H1 (cell line): ENCODE measurements around the gene CTIF. TPM values are rescaled to one million over a fixed set of nuclear protein-coding genes. Genes with fewer than 3 reads are reported as not detected.

Source experiments
- CTCF ChIA-PET: fragments of 300-600 bp; sonication (Branson Sonifier 250); formaldehyde crosslinking; loops from one replicate; lab custom pipeline; 2021; ENCODE audit not compliant: partially characterized antibody; lab: Charles Lee
- POLR2A ChIA-PET: fragments of 300-600 bp; sonication (Branson Sonifier 250); formaldehyde crosslinking; loops from one replicate; lab custom pipeline; 2021; ENCODE audit warnings: inconsistent platforms; ENCODE audit not compliant: partially characterized antibody; lab: Charles Lee
- DNase-seq, 2 experiments: peaks; one replicate each; pipeline versions ENCODE4 v3.0.0 to v3.0.0-alpha.2; 2010 to 2022; ENCODE audit warnings: low spot score in 2 of 2, low read depth in 1 of 2, mixed read lengths in 1 of 2
- FAIRE-seq: peaks from 2 replicates; lab custom pipeline; 2011; peaks lifted over from hg19 to GRCh38; lab: Jason Lieb, UNC
- H2AFZ ChIP-seq: 2 replicates; pipeline ENCODE4 v1.8.1; 2012; ENCODE audit warnings: low read length, inconsistent platforms
- H2AK5ac ChIP-seq: 2 replicates; pipeline ENCODE4 v1.6.1; 2013; ENCODE audit warnings: low read depth, low read length
- H2BK120ac ChIP-seq: replicated peaks from 2 replicates; pipeline ENCODE3; 2013; ENCODE audit warnings: low read depth, low read length, inconsistent platforms
- H2BK12ac ChIP-seq: 2 replicates; pipeline ENCODE4 v1.6.1; 2013; ENCODE audit warnings: low read depth, low read length
- H2BK15ac ChIP-seq: 2 replicates; pipeline ENCODE4 v1.6.1; 2013; ENCODE audit warnings: low read length
- H2BK20ac ChIP-seq: 2 replicates; pipeline ENCODE4 v1.6.1; 2013; ENCODE audit warnings: low read length
- H2BK5ac ChIP-seq: 2 replicates; pipeline ENCODE4 v1.6.1; 2013; ENCODE audit warnings: low read depth, low read length
- H3K14ac ChIP-seq: 2 replicates; pipeline ENCODE4 v1.6.1; 2013; ENCODE audit warnings: inconsistent platforms; ENCODE audit not compliant: insufficient read length
- H3K18ac ChIP-seq: 2 replicates; pipeline ENCODE4 v1.6.1; 2013; ENCODE audit warnings: low read length; ENCODE audit errors: extremely low read depth
- H3K23ac ChIP-seq: 2 replicates; pipeline ENCODE4 v1.6.1; 2013; ENCODE audit warnings: inconsistent platforms; ENCODE audit not compliant: insufficient read length
- H3K23me2 ChIP-seq: 2 replicates; pipeline ENCODE4 v1.6.1; 2013; ENCODE audit warnings: low read depth, low read length
- H3K27ac ChIP-seq: 2 replicates; pipeline ENCODE4 v1.6.1; 2011; ENCODE audit warnings: low read depth, low read length, inconsistent platforms
- H3K27me3 ChIP-seq, 4 experiments: replicated peaks in 1 of 4; 1 replicate in 1 of 4; 2 replicates in 3 of 4; pipeline versions ENCODE4 v1.6.1 to v1.8.1; 2011 to 2013; ENCODE audit warnings: low read length in 3 of 4, mild to moderate bottlenecking in 3 of 4, inconsistent platforms in 2 of 4, mixed read lengths in 2 of 4, moderate library complexity in 1 of 4; ENCODE audit not compliant: control insufficient read depth in 3 of 4, insufficient read depth in 3 of 4; ENCODE audit errors: extremely low read depth in 1 of 4
- H3K36me3 ChIP-seq, 4 experiments: 2 replicates each; pipeline versions ENCODE4 v1.6.1 to v1.8.1; 2011 to 2013; ENCODE audit warnings: mild to moderate bottlenecking in 4 of 4, low read length in 3 of 4, moderate library complexity in 2 of 4, control low read depth in 1 of 4, inconsistent platforms in 1 of 4; ENCODE audit not compliant: insufficient read depth in 4 of 4, control insufficient read depth in 2 of 4
- H3K4ac ChIP-seq: replicated peaks from 2 replicates; pipeline ENCODE3; 2013; ENCODE audit warnings: low read length, low read depth, mixed read lengths, inconsistent platforms; ENCODE audit not compliant: insufficient read length
- H3K4me1 ChIP-seq, 4 experiments: replicated peaks in 1 of 4; 1 replicate in 1 of 4; 2 replicates in 3 of 4; pipeline versions ENCODE4 v1.6.1 to v1.8.1; 2011 to 2013; ENCODE audit warnings: low read length in 3 of 4, inconsistent platforms in 2 of 4, mixed read lengths in 1 of 4; ENCODE audit not compliant: insufficient read depth in 4 of 4, control insufficient read depth in 3 of 4
- H3K4me2 ChIP-seq, 2 experiments: 2 replicates each; pipeline versions ENCODE4 v1.6.1 to v1.8.1; 2011 to 2013; ENCODE audit warnings: low read depth in 2 of 2, low read length in 2 of 2, control low read depth in 1 of 2, inconsistent platforms in 1 of 2, mild to moderate bottlenecking in 1 of 2; ENCODE audit not compliant: insufficient read depth in 1 of 2
- H3K4me3 ChIP-seq, 4 experiments: fragments of 200-600, 300-600 bp in 1 of 4; sonication (generic), shearing (Covaris generic), sonication (Bioruptor Twin) in 1 of 4; 2 replicates each; pipeline versions ENCODE4 v1.5.1 to v1.8.1; 2011 to 2016; ENCODE audit warnings: low read length in 4 of 4, low read depth in 3 of 4, control low read depth in 2 of 4, inconsistent platforms in 2 of 4, mild to moderate bottlenecking in 2 of 4, mixed read lengths in 1 of 4, moderate library complexity in 1 of 4; ENCODE audit not compliant: insufficient read depth in 2 of 4; ENCODE audit errors: extremely low read depth in 1 of 4
- H3K56ac ChIP-seq: replicated peaks from 2 replicates; pipeline ENCODE3; 2013; ENCODE audit warnings: low read depth, mild to moderate bottlenecking, mixed read lengths, low read length, inconsistent platforms; ENCODE audit not compliant: insufficient read length
- H3K79me1 ChIP-seq: 2 replicates; pipeline ENCODE4 v1.6.1; 2013; ENCODE audit warnings: low read depth, low read length, control low read depth
- H3K79me2 ChIP-seq, 2 experiments: 2 replicates each; pipeline versions ENCODE4 v1.6.1 to v1.8.1; 2012 to 2013; ENCODE audit warnings: low read length in 2 of 2, mild to moderate bottlenecking in 2 of 2, inconsistent platforms in 1 of 2; ENCODE audit not compliant: insufficient read depth in 2 of 2, control insufficient read depth in 1 of 2
- H3K9ac ChIP-seq, 4 experiments: replicated peaks in 1 of 4; 1 replicate in 1 of 4; 2 replicates in 3 of 4; pipeline versions ENCODE4 v1.6.1 to v1.8.1; 2011 to 2013; ENCODE audit warnings: low read depth in 3 of 4, low read length in 3 of 4, control low read depth in 2 of 4, mild to moderate bottlenecking in 2 of 4, moderate library complexity in 2 of 4, inconsistent platforms in 1 of 4; ENCODE audit errors: extremely low read depth in 1 of 4
- H3K9me3 ChIP-seq, 2 experiments: 2 replicates each; pipeline versions ENCODE4 v1.6.1 to v1.8.1; 2012 to 2013; ENCODE audit warnings: mild to moderate bottlenecking in 2 of 2, moderate library complexity in 2 of 2, control low read depth in 1 of 2, inconsistent platforms in 1 of 2, low read depth in 1 of 2, low read length in 1 of 2, mixed read lengths in 1 of 2; ENCODE audit not compliant: insufficient read depth in 2 of 2
- H4K20me1 ChIP-seq, 2 experiments: replicated peaks in 1 of 2; 2 replicates each; pipeline versions ENCODE3 to v1.8.1; 2011 to 2013; ENCODE audit warnings: inconsistent platforms in 2 of 2, low read length in 2 of 2, mild to moderate bottlenecking in 1 of 2; ENCODE audit not compliant: insufficient read depth in 2 of 2, control insufficient read depth in 1 of 2
- H4K5ac ChIP-seq: 2 replicates; pipeline ENCODE4 v1.6.1; 2013; ENCODE audit warnings: low read length, low read depth, mixed read lengths, inconsistent platforms; ENCODE audit not compliant: insufficient read length
- H4K8ac ChIP-seq: 2 replicates; pipeline ENCODE4 v1.8.0; 2013; ENCODE audit warnings: mild to moderate bottlenecking, moderate library complexity, low read length, inconsistent platforms; ENCODE audit not compliant: insufficient read depth; ENCODE audit errors: extremely low read depth
- H4K91ac ChIP-seq: replicated peaks from 2 replicates; pipeline ENCODE3; 2013; ENCODE audit warnings: low read length, mixed read lengths, inconsistent platforms; ENCODE audit not compliant: insufficient read length
- CTCF ChIP-seq, 3 experiments: IDR thresholded peaks; 1 replicate in 2 of 3; 2 replicates in 1 of 3; pipeline versions ENCODE4 v1.5.1 to v1.6.1; 2011; ENCODE audit warnings: low read length in 3 of 3, mild to moderate bottlenecking in 3 of 3, inconsistent platforms in 2 of 3, low read depth in 1 of 3, moderate library complexity in 1 of 3; ENCODE audit not compliant: insufficient read depth in 1 of 3; ENCODE audit errors: control extremely low read depth in 1 of 3
- HDAC6 ChIP-seq: IDR thresholded peaks from one replicate; pipeline ENCODE4 v1.7.1; 2012; ENCODE audit warnings: low read depth, mild to moderate bottlenecking, inconsistent platforms, low read length, moderate library complexity
- SAP30 ChIP-seq: fragments of 300-600 bp; sonication (generic); IDR thresholded peaks from 2 replicates; pipeline ENCODE4 v1.7.1; 2012; ENCODE audit warnings: low read length, moderate library complexity, mild to moderate bottlenecking, inconsistent platforms; ENCODE audit not compliant: insufficient read depth, insufficient replicate concordance
- ZNF274 ChIP-seq: IDR thresholded peaks from 2 replicates; pipeline ENCODE4 v1.7.0; 2012; ENCODE audit warnings: low read length, borderline replicate concordance; ENCODE audit errors: extremely low read depth
- WGBS, 2 experiments: shearing (Covaris generic) in 1 of 2; methylation state at CpG; one replicate each; pipeline versions ENCODE4 v1.1.6 to v1.1.7; 2013 to 2015; ENCODE audit warnings: low lambda C conversion rate in 2 of 2, mixed read lengths in 2 of 2, inconsistent platforms in 1 of 2, low coverage in 1 of 2, missing lambda C conversion rate in 1 of 2; ENCODE audit not compliant: insufficient replicate concordance in 2 of 2, insufficient coverage in 1 of 2, insufficient read length in 1 of 2; ENCODE audit errors: extremely low coverage in 1 of 2, missing lambda C conversion rate in 1 of 2; 5-methylcytosine and 5-hydroxymethylcytosine counted together
- polyA plus RNA-seq, 7 experiments: library from polyadenylated mRNA; depleted of rRNA in 3 of 7; stranded (reverse) in 5 of 7; unstranded in 2 of 7; fragments of >200 nt in 5 of 7; fragments of 200-250 nt in 2 of 7; gene quantifications; 1 replicate in 5 of 7; 2 replicates in 1 of 7; 4 replicates in 1 of 7; pipeline versions ENCODE4 v1.2.1 to v1.2.3, GENCODE V29; 2011 to 2013; ENCODE audit warnings: missing spikeins in 2 of 7, mixed read lengths in 2 of 7
- total RNA-seq: library from RNA; stranded (reverse); fragmentation: NEBNext Ultra II Directional; extraction: Animal tissue kit (Norgen Biotek cat#: 25700); gene quantifications from 2 replicates; pipeline ENCODE4 v1.2.1, GENCODE V29; 2021

CTIF gene
- total and polyA plus RNA-seq, 2 of the 8 experiments (the other 6 are each of a cell fraction or from before 2014, with no cell fraction given), result 9.0 to 17.8 TPM

GRCh38 chr18:48769006-48769636 lies 230.3 kb downstream of the CTIF start:
- no peak for FAIRE-seq
- H3K79me1 ChIP-seq, result no peaks in the 10 kb centered on the region
- no peak for TF ChIP-seq HDAC6
- TF ChIP-seq ZNF274, result no peak
- peak in 2 of 3 experiments; percentile 21 to 23; a peak in 3 of 4 replicates for TF ChIP-seq CTCF (IDR thresholded peaks at IDR 0.05; ENCODE audit: control extremely low read depth in 1 of 3, insufficient read depth in 1 of 3, low read depth in 1 of 3, low read length in 3 of 3)
- no peak for TF ChIP-seq SAP30
- TF ChIP-seq, all 59 proteins: peak for 1

More at GRCh38 chr18:48769006-48769636, 230.3 kb downstream of the CTIF start:
- Histone ChIP-seq H2BK5ac (no peak overlapping the region), H3K18ac (no peak overlapping the region), H3K4ac (no peak overlapping the region), H3K23ac (no peak overlapping the region), H3K14ac (no peak overlapping the region), H4K5ac (no peak overlapping the region), H3K4me2 (no peak overlapping the region), H2AK5ac (no peak overlapping the region), H4K8ac (no peak overlapping the region), H3K56ac (no peak overlapping the region), H2BK12ac (no peak overlapping the region), H2BK15ac (no peak overlapping the region), H3K27me3 (no peaks in the 10 kb centered on the region), H3K4me1 (peaks cover 0 to 7% (median 1%) of the 10 kb centered on the region in 4 experiments; a peak in 2 of 7 replicates), H4K91ac (no peak overlapping the region), H2BK20ac (no peak overlapping the region), H3K9me3 (no peaks in the 10 kb centered on the region), H3K4me3 (no peak overlapping the region), H4K20me1 (peaks cover 0 to 2% of the 10 kb centered on the region in 2 experiments), H3K79me2 (no peaks in the 10 kb centered on the region), H2AFZ (no peak overlapping the region), H3K36me3 (no peaks in the 10 kb centered on the region; a peak in 2 of 8 replicates), H2BK120ac (no peak overlapping the region), H3K9ac (no peak overlapping the region), H3K23me2 (peaks cover 1% of the 10 kb centered on the region; the same call in 1 of the 2 replicates), H3K27ac (no peak overlapping the region)
- POLR2A ChIA-PET, result no interaction called here
- WGBS, 2 experiments, result 90% methylated on average over 9 of the region's 10 CpGs; no CpG with 5 or more reads in 1 of the 2 experiments
- CTCF ChIA-PET, result interaction anchor here (0.6 to 3.2 kb wide), 16 partner anchors 9 to 1477 kb away, joined by 3 to 11 read pairs (median 4); no protein-coding TSS in a partner anchor
- no peak for DNase-seq
